NCI-H226 (cell line): ENCODE measurements around the gene TRIM45.
"Not testable (repeated sequence)": the region's sequence is repeated elsewhere in the genome, so short reads cannot be mapped to it uniquely, and the experiment has no call there.

Source experiments
- DNase-seq: peaks from one replicate; pipeline ENCODE4 v3.0.0-alpha.2; 2015

TRIM45 gene, protein sequence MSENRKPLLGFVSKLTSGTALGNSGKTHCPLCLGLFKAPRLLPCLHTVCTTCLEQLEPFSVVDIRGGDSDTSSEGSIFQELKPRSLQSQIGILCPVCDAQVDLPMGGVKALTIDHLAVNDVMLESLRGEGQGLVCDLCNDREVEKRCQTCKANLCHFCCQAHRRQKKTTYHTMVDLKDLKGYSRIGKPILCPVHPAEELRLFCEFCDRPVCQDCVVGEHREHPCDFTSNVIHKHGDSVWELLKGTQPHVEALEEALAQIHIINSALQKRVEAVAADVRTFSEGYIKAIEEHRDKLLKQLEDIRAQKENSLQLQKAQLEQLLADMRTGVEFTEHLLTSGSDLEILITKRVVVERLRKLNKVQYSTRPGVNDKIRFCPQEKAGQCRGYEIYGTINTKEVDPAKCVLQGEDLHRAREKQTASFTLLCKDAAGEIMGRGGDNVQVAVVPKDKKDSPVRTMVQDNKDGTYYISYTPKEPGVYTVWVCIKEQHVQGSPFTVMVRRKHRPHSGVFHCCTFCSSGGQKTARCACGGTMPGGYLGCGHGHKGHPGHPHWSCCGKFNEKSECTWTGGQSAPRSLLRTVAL

DNA sequence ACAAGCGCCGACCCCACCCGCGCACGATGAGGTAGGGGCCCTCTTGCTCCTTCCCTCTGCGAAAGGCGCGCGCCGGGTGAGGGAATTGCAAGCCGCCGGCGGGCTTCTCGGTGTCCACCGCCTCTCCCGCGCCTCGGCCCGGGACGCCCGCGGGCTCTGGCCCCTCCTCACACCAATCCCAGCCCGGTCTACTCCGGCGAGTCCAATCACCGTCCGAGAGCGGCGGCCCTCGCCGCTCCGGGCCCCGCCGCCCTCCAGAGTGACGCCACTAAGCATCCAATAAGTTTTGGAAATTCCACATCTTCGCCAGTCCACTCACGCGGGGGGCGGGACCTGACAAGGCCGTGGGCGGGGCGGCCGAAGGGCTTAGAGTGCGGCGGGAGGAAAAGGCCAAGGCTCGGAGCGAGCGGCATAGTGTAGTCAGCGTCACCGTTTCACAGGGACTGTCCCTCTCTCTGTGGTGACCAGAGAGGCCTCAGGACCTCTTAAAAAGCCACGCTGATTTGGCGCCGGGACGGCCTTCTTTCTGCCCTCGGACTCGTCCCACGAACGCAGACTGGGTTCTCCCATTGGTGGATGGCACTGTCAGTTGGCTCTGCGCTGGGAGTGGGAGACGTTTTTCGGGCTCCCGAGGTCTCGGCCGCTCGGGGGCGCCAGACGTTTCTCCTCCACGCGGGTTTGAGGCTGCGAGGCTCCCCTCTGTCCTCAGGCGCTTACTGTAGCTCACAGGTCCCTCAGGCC, at the start of gene TRIM45:
Gene TRIM45, minus strand, starts transcription at position 161 of the 741 bp plus-strand sequence. CDS start 548 bp downstream, outside the sequence.
- DNase-seq: peak; percentile 95

DNA sequence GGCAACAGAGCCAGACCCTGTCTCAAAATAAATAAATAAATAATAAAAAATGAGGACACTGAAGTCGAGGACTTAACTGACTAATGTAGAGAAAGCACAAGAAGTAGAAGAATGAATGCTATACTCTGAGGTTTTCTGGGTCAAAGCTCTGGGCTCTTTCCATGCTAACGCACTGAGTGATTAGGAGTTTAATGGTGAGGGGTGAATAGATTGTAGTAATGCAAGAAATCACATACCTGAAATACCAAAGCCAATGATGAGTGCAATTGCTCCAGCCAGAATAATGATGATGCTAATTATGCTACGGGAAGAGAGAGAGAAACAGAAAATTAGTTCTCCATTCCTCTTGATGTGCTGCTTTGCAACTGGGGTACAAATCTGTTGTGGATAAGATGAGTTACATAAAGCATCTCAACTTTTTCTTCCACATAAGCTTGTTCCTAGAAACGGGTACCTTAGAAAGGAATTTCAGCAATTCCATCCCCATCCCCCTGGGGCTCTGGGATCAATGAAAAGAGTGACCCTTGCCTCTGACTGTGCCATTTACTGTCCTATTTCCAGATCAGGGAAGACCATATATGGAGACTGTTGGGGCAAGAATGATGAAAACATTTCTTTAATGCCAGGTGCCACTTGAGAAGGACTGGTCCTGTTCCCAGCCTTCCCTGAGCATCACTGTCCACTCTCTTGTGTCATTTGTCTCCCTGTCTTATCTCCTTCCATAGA, 48.5 kb upstream of the TRIM45 start:
- DNase-seq: no peak

DNA sequence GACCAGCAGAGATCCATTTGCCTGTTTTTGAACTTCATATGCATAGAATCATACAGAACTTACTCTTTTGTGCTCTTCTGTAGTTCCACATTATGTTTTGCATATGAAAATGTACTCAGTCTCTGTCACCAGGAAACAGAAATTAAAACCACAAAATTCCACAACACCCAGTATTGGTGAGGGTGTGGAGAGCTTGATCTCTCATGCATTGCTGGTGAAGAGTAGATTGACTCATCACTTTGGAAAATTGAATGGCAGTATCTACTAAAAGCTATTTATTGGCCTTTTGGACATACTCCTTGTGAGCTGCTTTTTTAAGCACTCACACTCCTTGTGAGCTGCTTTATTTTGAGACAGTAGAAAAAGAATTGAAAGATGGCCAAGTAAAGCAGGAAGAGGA, 45.9 kb upstream of the TRIM45 start:
- DNase-seq: peak; percentile 59

DNA sequence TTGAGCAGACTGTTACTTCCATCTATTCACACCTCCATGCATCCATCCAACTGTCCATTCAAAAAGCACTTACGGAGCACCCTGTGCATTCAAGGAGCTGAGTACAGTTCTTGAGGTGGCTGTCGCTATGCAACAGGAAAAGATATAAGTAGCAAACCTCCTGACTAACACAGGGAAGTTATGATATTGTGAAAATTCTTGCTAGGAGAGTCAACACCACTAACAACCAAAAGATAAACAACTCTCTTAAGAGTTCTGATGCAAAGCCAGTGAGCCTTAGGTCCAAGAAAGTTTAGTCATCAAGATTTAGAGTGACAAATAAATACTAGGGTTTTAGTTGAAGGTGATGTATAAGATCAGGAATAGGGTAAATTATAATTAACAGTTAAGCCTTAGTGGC, 44.5 kb upstream of the TRIM45 start:
- DNase-seq: peak; percentile 72

DNA sequence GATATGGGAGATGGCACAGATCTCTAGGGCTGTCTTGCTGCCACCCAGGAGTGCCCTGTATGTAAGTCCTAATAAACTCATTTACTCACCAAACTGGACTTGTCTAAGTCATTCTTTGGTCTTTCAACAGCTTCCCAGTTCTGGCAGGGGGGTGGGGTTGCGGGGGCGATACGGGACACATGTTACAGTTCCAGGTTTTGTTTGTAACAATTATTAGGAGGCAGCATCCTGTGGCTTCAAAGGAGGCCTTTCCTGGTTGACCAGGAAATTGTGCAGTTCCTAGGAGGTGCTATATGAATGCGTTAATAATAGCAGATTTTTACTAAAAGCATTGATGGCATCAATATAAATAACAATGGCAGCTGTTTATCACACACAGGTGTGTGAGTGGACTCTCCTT, 42.7 kb upstream of the TRIM45 start:
- no peak for DNase-seq

DNA sequence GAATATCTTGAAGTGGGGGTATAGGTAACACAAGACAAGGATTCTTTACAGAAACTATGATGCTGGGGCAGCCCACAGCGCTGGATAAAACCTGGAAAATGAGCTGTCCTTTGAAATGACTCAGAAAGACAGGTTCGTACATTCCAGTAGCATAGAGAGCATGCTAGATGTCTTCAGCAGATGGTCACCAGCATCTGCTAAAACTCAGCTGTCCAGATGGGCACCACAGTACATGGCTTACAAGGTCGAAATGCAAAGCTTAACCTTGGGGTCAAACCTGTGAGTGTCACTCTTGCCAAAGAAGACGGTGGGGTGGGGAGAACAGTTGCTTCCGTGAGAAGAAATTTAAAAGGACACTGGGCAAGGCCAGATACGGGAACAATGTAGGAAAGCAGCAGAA, 41.3 kb upstream of the TRIM45 start:
- no peak for DNase-seq

DNA sequence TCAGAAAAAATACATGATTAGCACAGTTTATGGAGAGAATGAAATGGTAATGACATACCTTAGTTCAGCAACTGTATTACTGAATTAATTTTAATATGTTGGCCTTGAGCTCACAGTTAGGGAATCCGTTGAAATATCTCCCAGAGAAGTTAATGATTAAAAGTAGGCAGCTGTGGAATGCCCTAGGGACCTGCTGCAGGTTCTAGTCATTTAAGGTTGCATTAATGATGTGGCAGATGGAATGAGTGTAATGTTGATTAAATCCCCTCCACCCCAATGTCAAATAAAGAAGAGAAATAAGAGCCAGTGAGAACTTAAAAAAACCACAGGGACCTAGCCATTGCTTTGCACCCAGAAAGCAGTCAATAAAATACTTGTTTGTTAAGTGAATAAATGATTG, 40.3 kb upstream of the TRIM45 start:
- DNase-seq: no peak

DNA sequence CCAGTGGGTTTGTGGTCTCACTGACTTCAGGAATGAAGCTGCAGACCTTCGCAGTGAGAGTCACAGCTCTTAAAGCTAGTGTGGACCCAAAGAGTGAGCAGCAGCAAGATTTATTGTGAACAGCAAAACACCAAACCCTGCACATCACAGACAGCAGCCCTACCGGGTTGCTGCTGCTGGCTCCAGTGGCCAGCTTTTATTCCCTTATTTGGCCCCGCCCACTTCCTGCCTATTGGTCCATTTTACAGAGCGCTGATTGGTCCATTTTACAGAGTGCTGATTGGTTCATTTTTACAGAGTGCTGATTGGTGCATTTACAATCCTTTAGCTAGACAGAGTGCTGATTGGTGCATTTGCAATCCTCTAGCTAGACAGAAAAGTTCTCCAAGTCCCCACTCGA, 29.8 kb upstream of the TRIM45 start:
- not testable (repeated sequence) for DNase-seq

DNA sequence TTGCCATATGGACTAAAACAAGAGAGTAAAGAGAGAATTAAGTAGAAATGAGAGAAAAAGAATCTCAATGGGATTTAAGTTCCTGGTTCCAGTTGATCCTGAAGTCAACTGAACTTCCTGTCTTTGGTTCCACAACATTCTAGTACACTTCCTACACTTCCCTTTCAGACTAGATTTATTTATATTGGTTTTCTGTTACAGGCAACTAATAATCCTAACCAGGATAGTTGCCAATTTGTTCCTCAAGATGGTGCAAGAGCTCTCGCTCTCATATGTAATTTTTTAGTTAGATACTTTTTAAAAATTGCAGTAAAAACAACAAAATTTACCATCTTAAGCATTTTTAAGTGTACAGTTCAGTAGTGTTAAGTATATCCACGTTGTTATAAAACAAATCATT, 28.8 kb upstream of the TRIM45 start:
- DNase-seq: no peak

DNA sequence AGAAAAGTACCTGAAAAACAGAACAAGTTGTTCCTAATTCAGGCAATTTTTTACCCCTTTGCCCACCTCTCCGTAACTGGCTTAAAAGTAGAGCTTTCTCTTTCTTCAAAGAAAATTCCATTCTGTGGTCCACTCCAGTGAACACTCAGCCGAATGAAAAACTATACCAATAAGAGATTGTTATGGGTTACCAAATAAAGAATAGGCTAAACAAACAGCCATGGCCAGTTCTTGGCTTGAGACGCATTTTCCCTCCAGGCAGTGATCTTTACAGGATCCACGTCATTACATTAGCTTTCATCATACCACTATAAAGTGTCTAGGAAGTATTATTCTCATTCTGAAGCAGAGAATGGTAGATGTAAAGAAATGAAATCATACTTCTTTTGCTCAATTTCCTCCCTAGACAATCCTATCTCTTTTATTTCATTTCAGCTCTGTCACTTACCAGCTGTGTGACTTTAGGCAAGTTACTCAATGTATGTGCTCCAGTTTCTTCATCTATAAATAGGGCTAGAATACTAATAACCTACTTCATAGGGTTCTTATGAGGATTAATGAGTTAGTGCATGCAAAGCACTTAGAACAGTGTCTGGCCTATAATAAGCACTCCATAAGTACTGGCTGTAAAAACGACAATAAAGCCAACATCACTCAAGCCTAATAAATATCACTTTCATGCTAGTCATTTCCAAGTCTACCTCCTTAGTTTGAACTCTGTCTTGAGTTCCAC, 26.5 kb upstream of the TRIM45 start:
- no peak for DNase-seq

DNA sequence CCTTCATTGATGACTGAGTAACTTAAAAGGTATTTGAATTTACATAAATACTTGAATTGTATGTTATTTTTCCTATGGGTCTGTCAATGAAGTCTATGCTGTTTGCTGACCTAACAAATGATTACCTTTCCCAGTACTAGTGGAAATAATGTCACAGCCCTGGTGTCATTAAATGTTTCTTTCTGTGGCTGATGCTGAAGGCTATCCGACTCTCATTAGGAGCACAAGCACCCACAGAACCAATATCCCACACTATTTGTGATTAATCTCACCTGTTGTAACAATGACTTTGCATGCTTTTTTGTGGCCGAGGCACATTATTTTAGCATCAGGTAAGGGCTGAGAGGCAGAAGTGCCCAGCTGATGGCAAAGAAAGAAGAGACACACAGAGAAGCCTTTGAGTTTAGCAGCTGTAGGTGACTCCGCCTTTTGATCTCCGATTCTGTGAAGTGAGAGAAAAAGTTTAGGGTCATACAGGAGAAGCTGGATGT, 25.8 kb upstream of the TRIM45 start:
- DNase-seq: no peak

DNA sequence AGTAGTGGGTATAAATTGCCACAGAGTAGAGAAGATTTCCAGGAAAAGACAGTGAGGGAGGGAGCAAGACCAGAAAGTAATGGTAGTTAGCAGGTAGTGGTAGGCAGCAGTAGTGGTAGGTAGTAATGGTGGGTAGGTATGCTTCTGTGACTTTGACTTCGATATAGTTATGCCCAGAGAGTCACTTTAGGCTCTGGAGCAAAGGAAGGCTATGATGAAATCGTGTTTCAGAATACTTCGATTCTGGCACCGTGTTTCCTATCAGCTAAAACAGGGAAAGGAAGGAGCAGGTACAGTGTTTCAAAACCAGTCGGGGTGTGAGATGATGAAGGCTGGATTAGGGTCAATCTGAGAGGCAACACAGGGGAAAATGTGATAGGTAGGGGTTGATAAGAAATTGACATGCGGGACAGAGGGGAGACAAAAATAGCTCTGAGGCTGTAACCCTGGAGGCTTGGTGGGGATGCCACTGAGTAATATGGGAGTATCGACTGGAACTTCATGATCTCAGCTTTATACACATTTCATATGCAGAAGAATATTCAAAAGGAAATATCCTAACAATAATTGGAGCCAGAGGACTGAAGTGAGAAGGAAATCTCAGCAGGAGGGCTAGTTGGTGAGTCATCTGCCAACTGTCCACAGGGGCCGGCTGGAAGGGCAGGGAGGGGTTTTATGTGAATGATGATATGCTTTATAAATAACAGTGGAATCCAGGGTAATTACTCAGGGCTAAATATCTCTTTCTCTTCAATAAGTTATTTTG, 25.2 kb upstream of the TRIM45 start:
- peak; percentile 79 for DNase-seq

DNA sequence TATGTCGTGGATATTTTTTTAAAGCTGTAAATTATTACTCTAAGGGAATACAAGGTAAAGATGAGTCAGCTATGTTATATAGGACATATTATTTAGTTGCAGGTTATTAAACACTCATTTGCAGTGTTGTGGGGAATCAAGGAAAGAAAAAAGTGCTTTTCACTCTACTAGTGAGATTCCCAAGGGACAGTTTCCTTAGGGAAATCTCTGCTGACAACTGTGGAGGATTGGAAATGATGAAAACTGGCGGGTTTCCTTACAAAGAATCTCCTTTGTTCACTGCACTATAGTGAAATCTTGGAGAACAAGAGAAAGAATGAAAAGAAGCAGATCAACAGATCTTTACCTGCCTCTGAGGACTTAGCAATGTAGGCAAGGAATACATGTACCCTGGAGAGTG, 24.5 kb upstream of the TRIM45 start:
- no peak for DNase-seq

DNA sequence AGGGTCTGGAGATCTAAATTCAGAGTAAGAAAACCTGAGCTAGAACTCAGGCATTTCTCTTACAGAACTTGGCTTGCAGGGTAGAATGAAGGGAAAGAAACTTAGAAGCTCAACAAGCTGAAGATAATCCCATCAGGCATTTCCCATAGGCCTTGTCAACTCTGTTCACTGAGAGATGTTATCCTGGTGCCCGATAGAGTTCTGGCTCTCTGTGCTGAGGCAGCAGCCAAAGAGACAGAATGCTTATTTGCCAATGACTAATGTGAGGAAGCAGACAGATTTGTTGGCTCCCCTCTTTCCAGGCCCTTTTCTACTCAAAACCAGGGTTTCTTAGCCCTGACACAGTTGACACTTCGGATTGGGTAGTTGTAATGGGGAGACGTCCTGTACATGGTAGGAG, 22.3 kb upstream of the TRIM45 start:
- DNase-seq: no peak

DNA sequence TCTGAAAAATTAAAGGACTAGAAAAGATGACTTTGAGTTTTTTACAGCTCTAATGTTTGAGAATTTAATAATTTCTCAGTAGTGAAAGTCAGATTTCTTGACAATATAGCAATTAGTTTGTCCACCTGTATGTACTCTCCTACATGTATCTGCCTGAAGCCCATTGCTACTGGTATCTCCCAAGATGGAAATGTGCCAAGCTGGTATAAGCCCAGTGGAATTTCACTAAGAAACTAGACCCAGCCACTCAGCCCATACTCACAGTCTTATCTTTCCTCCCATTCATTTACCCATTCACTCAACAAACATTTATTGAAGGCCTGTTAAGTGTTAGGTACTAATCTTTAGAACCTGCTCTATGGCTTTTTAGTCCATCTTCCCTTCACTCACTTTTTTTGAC, 21.6 kb upstream of the TRIM45 start:
- DNase-seq: peak; percentile 63

DNA sequence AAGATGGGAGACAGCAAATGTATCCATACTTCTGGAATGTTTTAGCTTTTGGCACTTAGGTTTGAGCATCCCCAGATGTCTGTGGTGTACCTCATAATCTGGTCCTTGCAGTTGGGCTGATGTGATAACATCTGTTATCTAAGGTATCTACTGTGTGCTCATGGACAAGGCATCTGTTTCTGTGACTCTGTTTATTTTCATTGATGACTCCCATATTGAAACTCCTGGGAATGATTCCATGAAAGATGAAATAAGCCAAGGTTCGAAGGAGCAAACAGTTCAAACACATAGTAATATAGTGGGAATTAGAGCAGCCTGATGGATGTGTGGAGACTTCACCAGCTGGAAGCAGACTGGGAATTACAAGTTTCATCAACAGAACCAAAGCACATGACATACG, 20.7 kb upstream of the TRIM45 start:
- peak; percentile 48 for DNase-seq

DNA sequence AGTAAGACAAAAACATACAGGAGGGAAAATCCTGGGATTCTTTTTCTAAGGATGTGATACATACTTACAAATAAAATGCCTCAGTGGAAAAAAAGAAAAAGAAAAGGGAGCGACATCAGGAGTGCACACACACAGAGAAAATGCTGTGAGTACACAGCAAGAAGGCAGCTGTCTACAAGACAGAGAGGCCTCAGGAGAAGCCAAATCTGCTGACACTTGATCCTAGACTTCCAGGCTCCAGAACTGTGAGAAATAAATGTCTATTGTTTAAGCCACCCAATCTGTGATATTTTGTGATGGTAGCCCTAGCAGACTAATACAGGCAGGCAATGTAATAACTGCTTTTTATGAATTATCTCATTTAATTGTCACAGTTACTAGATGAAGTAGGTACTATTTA, 17.0 kb upstream of the TRIM45 start:
- no peak for DNase-seq

DNA sequence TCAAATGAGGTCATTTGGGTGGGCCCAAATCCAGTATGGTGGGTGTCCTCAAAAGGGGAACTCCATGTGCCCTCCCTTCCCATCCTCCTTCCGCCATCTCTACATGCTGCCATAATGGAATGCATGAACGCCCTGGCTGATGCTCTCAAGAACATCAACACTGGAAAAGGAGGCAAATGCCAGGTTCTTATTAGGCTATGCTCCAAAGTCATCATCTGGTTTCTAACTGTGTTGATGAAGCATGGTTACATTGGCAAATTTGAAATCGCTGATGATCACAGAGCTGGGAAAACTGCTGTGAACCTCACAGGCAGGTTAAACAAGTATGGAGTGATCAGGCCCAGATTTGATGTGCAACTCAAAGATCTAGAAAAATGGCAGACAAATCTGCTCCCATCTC, 16.6 kb upstream of the TRIM45 start:
- DNase-seq: no peak

DNA sequence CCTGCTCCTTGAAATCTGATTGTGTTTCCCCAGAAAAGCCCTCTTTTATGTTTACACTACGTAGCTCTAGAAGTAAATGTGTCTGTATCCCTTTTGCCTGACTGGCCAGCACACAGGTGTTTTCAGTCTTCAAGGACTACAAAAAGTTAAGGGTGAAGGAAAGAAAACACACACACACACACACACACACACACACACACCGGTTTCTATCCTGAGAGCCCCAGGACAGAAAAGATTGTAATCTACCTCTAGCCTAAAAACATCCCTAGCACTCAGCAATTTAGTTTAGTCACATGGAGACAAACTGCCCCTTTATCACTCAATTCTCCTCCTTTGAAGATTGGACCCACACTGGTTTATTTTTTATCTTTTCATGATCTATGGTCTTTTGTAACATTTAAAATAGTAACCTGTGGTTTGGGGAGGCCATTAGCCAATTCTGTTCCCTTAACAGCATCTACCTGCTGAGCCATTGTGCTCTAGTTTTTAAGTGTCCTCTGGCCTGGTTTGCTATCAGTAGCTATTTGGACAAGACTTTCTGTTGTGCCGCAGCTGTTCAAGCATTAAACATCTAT, 15.8 kb upstream of the TRIM45 start:
- no peak for DNase-seq

DNA sequence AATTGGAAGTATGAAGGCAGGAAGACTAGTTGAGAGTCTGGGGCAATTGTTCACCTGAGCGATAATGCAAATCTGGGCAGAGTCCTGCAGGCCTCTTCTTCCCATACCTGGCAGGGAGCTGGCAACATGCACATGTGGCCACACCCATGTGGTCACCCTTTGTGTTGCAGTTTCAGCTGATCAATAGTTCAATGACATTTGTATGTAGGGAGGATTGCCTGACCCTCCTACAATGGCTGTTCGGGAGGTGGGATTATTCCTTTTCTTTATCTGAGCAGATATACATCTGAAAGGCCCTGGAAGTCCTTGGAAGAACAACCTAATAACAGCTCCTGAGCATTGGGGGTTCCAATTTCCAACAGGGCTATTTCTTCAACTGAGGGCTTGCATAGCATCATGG, 15.2 kb upstream of the TRIM45 start:
- no peak for DNase-seq

DNA sequence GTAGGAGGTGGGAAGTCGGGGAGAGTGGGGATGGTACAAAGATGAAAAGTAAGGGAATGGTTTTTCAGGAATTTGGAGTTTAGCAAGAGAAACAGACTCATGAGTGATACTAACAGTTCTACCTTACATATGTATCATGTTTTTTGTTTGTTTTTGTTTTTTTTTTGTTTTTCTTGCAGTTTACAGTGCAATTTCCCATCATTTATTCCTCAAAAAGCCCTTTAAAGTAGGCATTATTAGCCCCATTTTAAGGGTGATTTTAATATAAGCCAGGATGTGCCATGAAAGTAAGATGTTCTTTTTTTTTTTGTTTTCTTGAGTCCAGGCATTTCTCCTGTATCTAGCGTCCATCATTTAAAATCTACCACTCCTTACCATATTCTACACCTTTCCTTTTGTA, 13.8 kb upstream of the TRIM45 start:
- DNase-seq: no peak
